ENCODE results near the gene KITLG. TPM values are rescaled to one million over a fixed set of nuclear protein-coding genes. Genes with fewer than 3 reads are reported as not detected.

The KITLG gene
- total and polyA plus RNA-seq, 2 of the 8 experiments (the other 6 are each of a cell fraction or from before 2014, with no cell fraction given): 1.3 to 7.8 TPM

GRCh38 chr12:88444481-88444880 is 135.8 kb downstream of the KITLG start:
- Histone ChIP-seq H3K9me3 (ENCODE audit: insufficient read depth in 2 of 2, low read depth in 1 of 2, low read length in 1 of 2) (no peaks in the 10 kb centered on the region), H3K4me2 (ENCODE audit: insufficient read depth in 1 of 2, low read depth in 2 of 2, low read length in 2 of 2) (no peak overlapping the region), H3K56ac (replicated peaks; ENCODE audit: insufficient read length, low read depth, low read length) (no peak overlapping the region), H3K23me2 (ENCODE audit: low read depth, low read length) (no peaks in the 10 kb centered on the region), H4K91ac (replicated peaks; ENCODE audit: insufficient read length, low read length) (no peak overlapping the region), H3K4me1 (replicated peaks in 1 of 4; ENCODE audit: control insufficient read depth in 3 of 4, insufficient read depth in 4 of 4, low read length in 3 of 4) (peaks cover 0 to 7% (median under 1%) of the 10 kb centered on the region in 4 experiments; a peak in 1 of 7 replicates), H3K23ac (ENCODE audit: insufficient read length) (no peak overlapping the region), H2BK20ac (ENCODE audit: low read length) (no peak overlapping the region), H3K18ac (ENCODE audit: extremely low read depth, low read length) (no peak overlapping the region), H4K20me1 (replicated peaks in 1 of 2; ENCODE audit: control insufficient read depth in 1 of 2, insufficient read depth in 2 of 2, low read length in 2 of 2) (no peaks in the 10 kb centered on the region), H3K9ac (replicated peaks in 1 of 4; ENCODE audit: extremely low read depth in 1 of 4, low read depth in 3 of 4, low read length in 3 of 4) (no peak overlapping the region), H2AFZ (ENCODE audit: low read length) (no peak overlapping the region), H3K79me1 (ENCODE audit: low read depth, low read length) (no peaks in the 10 kb centered on the region), H3K79me2 (ENCODE audit: control insufficient read depth in 1 of 2, insufficient read depth in 2 of 2, low read length in 2 of 2) (no peaks in the 10 kb centered on the region), H4K5ac (ENCODE audit: insufficient read length, low read depth, low read length) (no peak overlapping the region), H3K4me3 (ENCODE audit: extremely low read depth in 1 of 4, insufficient read depth in 2 of 4, low read depth in 3 of 4, low read length in 4 of 4) (no peak overlapping the region), H2BK12ac (ENCODE audit: low read depth, low read length) (no peak overlapping the region), H3K27me3 (replicated peaks in 1 of 4; ENCODE audit: control insufficient read depth in 3 of 4, extremely low read depth in 1 of 4, insufficient read depth in 3 of 4, low read length in 3 of 4) (no peaks in the 10 kb centered on the region), H3K4ac (replicated peaks; ENCODE audit: insufficient read length, low read depth, low read length) (no peak overlapping the region), H2AK5ac (ENCODE audit: low read depth, low read length) (no peak overlapping the region), H3K36me3 (ENCODE audit: control insufficient read depth in 2 of 4, insufficient read depth in 4 of 4, low read length in 3 of 4) (no peaks in the 10 kb centered on the region), H3K14ac (ENCODE audit: insufficient read length) (no peak overlapping the region), H3K27ac (ENCODE audit: low read depth, low read length) (no peak overlapping the region), H4K8ac (ENCODE audit: extremely low read depth, insufficient read depth, low read length) (no peak overlapping the region), H2BK15ac (ENCODE audit: low read length) (no peak overlapping the region), H2BK120ac (replicated peaks; ENCODE audit: low read depth, low read length) (no peak overlapping the region), H2BK5ac (ENCODE audit: low read depth, low read length) (no peak overlapping the region)
- FAIRE-seq (no peak), DNase-seq (ENCODE audit: low read depth in 1 of 2, low spot score in 2 of 2) (no peak)
- CTCF ChIA-PET (ENCODE audit: partially characterized antibody): interaction anchor here (1.0 kb wide), 1 partner anchor 14 kb away, joined by 3 read pairs; no protein-coding TSS in a partner anchor
- POLR2A ChIA-PET (ENCODE audit: partially characterized antibody): no interaction called here
- 66% methylated on average over 1 of the region's 1 CpG; no CpG with 5 or more reads in 1 of the 2 experiments for whole genome bisulfite sequencing, 2 experiments (ENCODE audit: extremely low coverage in 1 of 2, insufficient coverage in 1 of 2, insufficient read length in 1 of 2, insufficient replicate concordance in 2 of 2, low coverage in 1 of 2, low lambda C conversion rate in 2 of 2, missing lambda C conversion rate in 1 of 2)
- TF ChIP-seq ASH2L (IDR thresholded peaks at IDR 0.05; ENCODE audit: low read length): no peak
- TF ChIP-seq SP4 (IDR thresholded peaks at IDR 0.05; ENCODE audit: low read length): no peak
- no peak for TF ChIP-seq TEAD4 (IDR thresholded peaks at IDR 0.05; ENCODE audit: low read depth, low read length)
- TF ChIP-seq, protein P1, sequence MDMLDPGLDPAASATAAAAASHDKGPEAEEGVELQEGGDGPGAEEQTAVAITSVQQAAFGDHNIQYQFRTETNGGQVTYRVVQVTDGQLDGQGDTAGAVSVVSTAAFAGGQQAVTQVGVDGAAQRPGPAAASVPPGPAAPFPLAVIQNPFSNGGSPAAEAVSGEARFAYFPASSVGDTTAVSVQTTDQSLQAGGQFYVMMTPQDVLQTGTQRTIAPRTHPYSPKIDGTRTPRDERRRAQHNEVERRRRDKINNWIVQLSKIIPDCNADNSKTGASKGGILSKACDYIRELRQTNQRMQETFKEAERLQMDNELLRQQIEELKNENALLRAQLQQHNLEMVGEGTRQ (IDR thresholded peaks at IDR 0.05; ENCODE audit: low read length): no peak
- no peak for TF ChIP-seq MAX (IDR thresholded peaks at IDR 0.05)
- no peak for TF ChIP-seq KDM5A (IDR thresholded peaks at IDR 0.05; ENCODE audit: low read length)
- TF ChIP-seq TCF12 (IDR thresholded peaks at IDR 0.05; ENCODE audit: low read depth, low read length): no peak
- TF ChIP-seq POLR2A (IDR thresholded peaks at IDR 0.05; ENCODE audit: control extremely low read depth in 1 of 2, low read depth in 2 of 2, low read length in 2 of 2): no peak
